Stimulated activated naive CD4-positive, alpha-beta T cell treated with Interleukin-2 at 50 U/mL for 16 hours (primary cell): ENCODE measurements around the gene HHIP.

Experiments
- DNase-seq: peaks from one replicate; lab custom pipeline; 2025; lab: John Stamatoyannopoulos, UW

HHIP gene

GRCh38 chr4:144655491-144655890 is 9.5 kb downstream of the HHIP start:
- no peak for DNase-seq

- no peak for DNase-seq
Observed at GRCh38 chr4:144656850-144657249, 10.9 kb downstream of the HHIP start.

GRCh38 chr4:144658015-144658567 is 12.1 kb downstream of the HHIP start:
- DNase-seq, result no peak

GRCh38 chr4:144658903-144659302 is 12.9 kb downstream of the HHIP start:
- DNase-seq, result no peak

GRCh38 chr4:144659447-144659846 is 13.5 kb downstream of the HHIP start:
- DNase-seq, result no peak

GRCh38 chr4:144663834-144664475 is 18.0 kb downstream of the HHIP start:
- DNase-seq, result no peak

GRCh38 chr4:144666539-144667175 is 20.7 kb downstream of the HHIP start:
- no peak for DNase-seq

GRCh38 chr4:144667500-144667899 is 21.5 kb downstream of the HHIP start:
- no peak for DNase-seq

GRCh38 chr4:144670776-144671175 is 24.8 kb downstream of the HHIP start:
- no peak for DNase-seq

- no peak for DNase-seq
Observed at GRCh38 chr4:144674711-144675110, 28.8 kb downstream of the HHIP start.

- DNase-seq, result no peak
Observed at GRCh38 chr4:144681806-144682205, 35.9 kb downstream of the HHIP start.

- DNase-seq, result no peak
Observed at GRCh38 chr4:144683516-144683915, 37.6 kb downstream of the HHIP start.

GRCh38 chr4:144685911-144686310 is 40.0 kb downstream of the HHIP start:
- DNase-seq, result no peak

GRCh38 chr4:144686921-144687320 is 41.0 kb downstream of the HHIP start:
- DNase-seq, result no peak

- no peak for DNase-seq
Observed at GRCh38 chr4:144687466-144687865, 41.5 kb downstream of the HHIP start.

- DNase-seq, result no peak
Observed at GRCh38 chr4:144688035-144688569, 42.1 kb downstream of the HHIP start.

GRCh38 chr4:144689125-144689524 is 43.2 kb downstream of the HHIP start:
- no peak for DNase-seq

- no peak for DNase-seq
Observed at GRCh38 chr4:144695721-144696120, 49.8 kb downstream of the HHIP start.

GRCh38 chr4:144696376-144696775 is 50.4 kb downstream of the HHIP start:
- DNase-seq, result no peak

GRCh38 chr4:144699565-144699964 is 53.6 kb downstream of the HHIP start:
- DNase-seq, result no peak

- no peak for DNase-seq
Observed at GRCh38 chr4:144701683-144702233, 55.8 kb downstream of the HHIP start.

GRCh38 chr4:144703494-144703893 is 57.5 kb downstream of the HHIP start:
- no peak for DNase-seq
